HG02870 (cell line): ENCODE results near the gene PACRG.
"Not testable (repeated sequence)": the region's sequence is repeated elsewhere in the genome, so short reads cannot be mapped to it uniquely, and the experiment has no call there.

Experiments
- ATAC-seq: cut with Tn5 transposase; IDR thresholded peaks from one replicate; pipeline ENCODE4 v1.9.1; 2021; ENCODE audit warnings: mild to moderate bottlenecking, moderate library complexity; ENCODE audit not compliant: unreplicated experiment

PACRG gene

GRCh38 chr6:163300838-163301237 lies 573.1 kb downstream of the PACRG start:
- no peak for ATAC-seq

DNA sequence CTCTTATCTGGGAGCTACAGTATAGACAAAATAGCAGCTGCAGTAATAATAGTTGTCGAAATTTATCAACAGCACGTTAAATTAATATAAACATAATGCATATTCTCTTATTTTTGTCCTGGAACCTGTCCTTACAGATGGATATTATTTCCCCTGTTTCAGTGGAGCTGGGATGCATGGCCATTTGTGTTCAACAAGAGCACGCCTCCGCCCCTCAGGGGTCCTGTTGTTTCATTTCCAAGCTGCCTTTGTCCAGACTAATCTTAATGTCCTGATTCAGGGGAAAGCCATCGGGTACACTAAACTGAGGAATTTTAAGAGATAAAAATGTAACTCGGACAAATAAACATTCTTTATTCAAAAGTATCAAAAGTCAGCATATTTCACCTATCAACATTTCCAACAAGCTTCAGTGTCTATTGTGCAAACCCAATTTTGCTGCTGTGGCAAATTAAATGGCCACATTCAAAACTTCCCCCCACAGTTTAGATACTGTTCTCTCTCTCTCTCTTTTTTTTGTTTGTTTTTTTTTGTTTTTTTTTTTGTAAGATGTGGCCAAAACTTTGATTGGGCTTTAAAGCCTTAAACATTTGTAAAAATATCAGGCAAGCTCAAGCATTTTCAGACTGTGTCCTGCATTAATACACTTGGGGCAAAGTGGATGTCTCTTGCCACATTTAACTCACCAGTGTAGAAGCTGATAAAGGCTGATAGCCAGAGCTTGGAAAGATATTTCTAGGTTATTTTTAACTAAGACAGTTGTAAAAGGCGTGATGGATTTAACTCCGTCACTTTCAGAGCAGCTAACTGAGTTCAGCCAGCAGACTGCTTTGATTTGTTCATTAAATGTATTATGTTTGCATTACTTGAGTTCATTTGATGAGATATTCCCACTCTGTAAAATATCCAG lies 574.2 kb downstream of the PACRG start:
- no peak for ATAC-seq

DNA sequence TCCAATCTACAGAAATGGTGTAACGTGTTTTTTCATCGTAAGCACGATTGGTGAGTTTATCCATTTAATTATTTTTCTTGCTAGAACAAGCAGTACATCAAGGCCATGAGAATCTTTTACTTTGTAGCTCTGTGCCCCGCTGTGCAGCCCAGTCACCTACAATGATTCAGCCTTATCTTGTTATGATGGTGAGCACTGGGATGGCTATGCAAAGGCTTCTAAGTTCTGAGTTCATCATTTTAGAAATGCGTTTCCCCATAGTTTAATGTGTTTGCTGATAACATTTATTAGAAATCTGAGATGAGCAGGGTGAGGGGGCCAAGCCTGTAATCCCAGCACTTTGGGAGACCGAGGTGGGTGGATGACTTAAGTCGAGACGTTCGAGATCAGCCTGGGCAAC lies 575.0 kb downstream of the PACRG start:
- no peak for ATAC-seq

GRCh38 chr6:163306000-163306399 lies 578.2 kb downstream of the PACRG start:
- ATAC-seq, result no peak

GRCh38 chr6:163308629-163309440 lies 581.1 kb downstream of the PACRG start:
- ATAC-seq, result no peak

- no peak for ATAC-seq
Measured at GRCh38 chr6:163309491-163310026, 581.8 kb downstream of the PACRG start.

DNA sequence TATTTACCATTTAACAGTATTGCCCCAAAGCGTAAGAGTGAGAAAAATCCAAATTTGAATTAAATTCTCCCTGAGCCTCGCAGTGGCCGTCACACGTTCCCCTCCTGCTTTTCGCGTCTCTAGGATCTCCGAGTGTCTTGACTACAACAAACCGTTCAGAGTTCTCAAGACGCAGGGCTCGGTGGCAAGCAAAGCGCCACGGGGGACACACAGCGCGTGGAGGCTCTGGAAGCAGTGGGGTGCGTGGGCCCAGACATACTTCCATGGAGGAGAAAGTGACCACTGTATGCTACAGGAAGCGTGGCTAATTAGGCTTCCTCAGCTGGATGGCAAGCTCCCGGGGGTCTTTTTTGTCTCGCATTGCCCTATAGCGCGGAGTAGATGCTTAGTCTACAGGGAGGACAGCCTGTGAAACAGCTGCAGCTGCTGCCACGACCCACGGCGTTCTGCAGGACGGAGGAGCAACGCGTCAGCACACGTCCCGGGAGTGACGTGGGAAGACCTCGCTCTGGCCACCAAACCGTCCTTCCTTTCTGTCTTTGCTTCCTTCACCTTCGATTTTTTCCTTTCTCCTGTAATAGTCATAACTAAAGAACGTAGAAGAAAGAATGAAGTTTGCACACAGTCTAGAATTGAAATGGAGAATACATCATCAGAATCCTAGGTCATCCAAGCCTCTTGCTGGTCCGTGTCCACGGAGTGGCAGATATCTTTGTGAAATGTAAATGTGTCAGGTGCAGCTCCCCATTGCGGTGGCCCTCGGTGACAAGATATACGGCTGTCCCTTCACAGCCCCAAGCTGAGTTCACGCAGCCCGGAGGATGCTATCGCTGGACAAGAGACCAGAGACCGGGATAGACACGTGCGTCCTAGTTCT lies 582.6 kb downstream of the PACRG start:
- no peak for ATAC-seq

DNA sequence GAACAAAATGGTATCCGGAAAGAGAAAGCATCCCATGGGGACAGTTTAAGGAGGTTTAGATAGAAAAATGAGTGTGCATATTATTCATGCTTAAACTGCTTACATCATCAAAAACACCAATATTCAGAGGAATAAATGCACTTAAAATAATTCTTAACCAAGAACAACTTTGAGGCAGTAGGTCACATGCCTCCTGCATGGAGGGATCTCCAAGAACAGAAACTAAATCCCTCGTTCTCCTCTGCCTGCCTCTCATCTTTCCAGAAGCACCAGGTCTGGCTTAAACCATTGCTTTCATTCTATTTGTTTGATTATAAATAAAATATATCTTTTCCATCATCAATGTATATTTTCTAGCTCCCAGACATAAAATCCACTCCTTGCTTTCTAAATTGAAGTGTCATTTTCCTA lies 583.2 kb downstream of the PACRG start:
- no peak for ATAC-seq

DNA sequence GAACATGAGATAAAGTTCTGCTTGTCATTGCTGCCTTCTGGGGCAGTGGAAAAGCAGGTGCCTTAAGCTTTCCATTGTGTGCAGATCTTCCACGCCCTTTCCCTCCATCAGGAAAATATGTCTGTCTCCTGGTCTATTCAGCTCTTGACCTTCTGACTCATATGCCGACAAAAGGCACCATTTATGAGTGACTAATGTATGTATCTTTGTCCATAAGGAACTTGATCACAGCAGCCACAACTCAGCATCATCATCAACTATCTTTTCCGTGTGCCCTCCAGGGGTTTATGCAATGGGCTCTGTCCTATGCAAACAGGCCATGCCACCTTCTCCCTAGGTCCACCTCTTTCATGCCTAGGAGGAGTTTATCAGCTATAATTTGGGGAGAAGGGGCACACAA lies 584.1 kb downstream of the PACRG start:
- ATAC-seq, result no peak

DNA sequence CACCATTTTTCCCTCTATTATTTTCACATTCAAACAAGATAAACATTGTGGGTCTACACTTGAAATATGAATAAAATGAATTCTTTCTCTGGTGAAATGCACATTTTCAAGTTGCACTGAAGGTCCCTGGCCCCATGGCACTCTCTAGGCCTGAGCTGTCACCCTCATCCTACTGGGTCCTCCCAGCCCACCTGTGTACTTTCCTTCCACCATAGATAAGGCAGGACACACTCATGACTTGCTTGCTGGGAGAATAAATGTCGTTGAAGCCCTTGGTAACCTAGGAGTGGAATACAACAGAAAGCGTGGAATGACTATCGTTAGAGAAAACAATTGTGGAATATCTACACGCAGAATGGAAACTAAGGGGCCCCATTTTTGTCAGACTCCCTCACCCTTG lies 585.8 kb downstream of the PACRG start:
- no peak for ATAC-seq

GRCh38 chr6:163313981-163314380 lies 586.2 kb downstream of the PACRG start:
- no peak for ATAC-seq

- ATAC-seq, result no peak
Measured at GRCh38 chr6:163314791-163315470, 587.2 kb downstream of the PACRG start.

DNA sequence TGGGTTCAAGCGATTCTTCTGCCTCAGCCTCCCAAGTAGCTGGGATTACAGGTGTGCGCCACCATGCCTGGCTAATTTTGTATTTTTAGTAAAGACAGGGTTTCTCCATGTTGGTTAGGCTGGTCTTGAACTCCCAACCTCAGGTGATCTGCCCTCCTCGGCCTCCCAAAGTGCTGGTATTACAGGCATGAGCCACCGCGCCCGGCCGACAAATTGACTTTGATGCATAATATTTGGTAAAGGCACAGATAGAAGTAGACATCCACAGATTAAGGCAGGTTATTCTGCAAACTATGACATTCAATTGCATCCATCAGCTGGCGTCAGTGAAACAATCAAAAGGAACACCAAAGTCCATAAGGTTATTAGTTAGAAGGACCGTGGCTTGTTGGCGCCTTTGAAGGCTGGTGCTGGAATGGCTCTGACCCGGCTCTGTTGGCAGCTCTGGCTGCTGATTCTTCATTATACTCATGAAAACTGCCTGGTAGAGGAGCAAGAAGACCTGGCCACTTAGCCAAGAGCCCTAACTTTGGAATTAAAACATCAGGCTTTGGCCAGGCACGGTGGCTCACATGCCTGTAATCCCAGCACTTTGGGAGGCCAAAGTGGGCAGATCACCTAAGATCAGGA lies 589.2 kb downstream of the PACRG start:
- not testable (repeated sequence) for ATAC-seq

DNA sequence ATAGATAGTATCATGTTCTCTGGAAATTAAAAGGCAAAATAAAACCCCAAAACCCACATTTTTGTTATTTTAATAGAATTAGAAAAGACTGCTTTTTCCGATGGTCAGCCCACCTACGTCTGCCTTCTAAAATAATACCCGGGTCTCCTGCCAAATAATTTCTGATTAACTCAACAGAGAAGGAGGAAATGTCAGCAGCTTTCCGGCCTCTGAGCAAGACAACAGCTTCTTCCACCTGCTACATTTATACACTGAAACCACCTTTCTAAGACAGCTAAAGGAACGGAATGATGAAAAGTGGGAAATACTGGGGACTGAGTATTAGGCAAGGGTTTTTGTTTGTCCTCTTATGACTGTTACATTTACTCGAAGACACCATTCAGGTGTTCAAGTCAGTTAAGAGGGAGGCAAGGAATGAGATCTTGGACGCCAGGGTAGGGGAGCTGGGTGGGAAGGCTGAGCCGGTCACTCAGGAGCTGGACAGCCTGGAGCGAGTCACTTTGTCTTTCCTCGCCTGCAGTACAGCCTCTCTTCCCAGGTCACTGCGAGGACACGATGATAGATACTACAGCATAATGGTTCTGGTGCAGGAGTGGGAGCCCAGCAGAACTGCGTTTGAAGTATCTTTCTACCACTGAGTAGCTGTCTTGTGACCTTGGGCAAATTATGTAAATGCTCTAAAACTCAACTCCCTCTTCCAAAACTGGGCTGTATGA lies 590.5 kb downstream of the PACRG start:
- ATAC-seq, result no peak

- no peak for ATAC-seq
Measured at GRCh38 chr6:163319609-163320366, 592.0 kb downstream of the PACRG start.

DNA sequence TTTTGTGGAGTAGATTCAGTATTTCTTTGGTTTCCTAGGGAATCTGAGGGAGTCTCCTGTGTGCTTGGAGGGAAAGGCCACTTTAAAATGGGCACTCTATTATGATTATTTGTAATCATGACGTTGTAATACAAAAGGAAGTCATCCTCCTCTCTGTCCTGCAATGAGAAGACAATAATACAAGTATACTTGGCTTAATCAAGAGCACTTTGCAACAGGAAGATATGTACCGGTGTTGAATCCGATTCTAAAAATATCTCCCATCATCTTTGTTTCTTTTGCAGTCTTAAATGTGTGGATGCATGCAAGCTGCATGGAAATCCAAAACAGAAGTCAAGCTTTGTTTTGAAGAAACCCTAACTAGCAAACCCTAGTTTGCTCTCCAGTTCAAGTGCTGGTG lies 592.6 kb downstream of the PACRG start:
- no peak for ATAC-seq

GRCh38 chr6:163320804-163321203 lies 593.0 kb downstream of the PACRG start:
- no peak for ATAC-seq

DNA sequence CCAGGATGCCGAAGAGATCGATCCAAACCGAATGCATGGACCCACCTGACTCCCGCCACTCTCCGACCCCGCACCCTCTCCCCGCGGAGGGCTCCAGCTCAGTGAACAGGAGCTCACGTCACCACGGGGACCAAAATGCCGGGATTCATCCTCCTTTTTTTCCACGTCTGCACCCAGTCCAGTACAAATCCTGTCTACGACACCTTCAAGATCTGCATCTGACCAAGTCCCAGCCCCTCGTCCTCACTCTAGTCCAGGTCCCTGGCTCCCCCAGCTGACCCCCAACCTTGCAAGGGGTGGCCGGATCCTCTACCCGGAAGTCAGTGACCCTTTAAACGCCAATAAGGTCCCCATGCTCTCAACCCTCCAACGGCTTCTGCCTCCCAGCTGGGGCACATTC lies 593.9 kb downstream of the PACRG start:
- ATAC-seq, result no peak
